HG03460 (cell line): ENCODE measurements around the gene HNRNPLL.
"Not testable (repeated sequence)": the region's sequence is repeated elsewhere in the genome, so short reads cannot be mapped to it uniquely, and the experiment has no call there.

Experiments
- ATAC-seq: cut with Tn5 transposase; IDR thresholded peaks from one replicate; pipeline ENCODE4 v1.9.1; 2021; ENCODE audit not compliant: unreplicated experiment

HNRNPLL gene

DNA sequence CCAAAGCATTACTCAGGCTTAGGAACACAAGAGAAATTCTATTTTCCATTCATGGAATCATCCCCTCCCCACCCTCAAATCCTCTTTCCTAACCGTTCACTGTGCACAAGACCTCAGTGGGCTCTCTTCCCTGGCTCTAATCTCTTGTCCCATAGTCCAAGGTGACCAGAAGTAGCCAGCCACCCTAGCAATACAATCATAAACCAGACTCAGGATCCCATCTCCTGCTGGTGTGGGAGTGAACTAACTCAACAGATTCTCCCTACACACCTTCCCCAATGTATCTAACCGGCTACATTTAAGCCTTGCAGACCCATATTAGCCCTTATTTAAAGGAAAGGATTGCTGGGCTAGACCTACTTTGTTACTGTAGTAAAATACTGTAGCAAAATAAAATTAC is 45.5 kb downstream of the HNRNPLL start:
- ATAC-seq, result no peak

DNA sequence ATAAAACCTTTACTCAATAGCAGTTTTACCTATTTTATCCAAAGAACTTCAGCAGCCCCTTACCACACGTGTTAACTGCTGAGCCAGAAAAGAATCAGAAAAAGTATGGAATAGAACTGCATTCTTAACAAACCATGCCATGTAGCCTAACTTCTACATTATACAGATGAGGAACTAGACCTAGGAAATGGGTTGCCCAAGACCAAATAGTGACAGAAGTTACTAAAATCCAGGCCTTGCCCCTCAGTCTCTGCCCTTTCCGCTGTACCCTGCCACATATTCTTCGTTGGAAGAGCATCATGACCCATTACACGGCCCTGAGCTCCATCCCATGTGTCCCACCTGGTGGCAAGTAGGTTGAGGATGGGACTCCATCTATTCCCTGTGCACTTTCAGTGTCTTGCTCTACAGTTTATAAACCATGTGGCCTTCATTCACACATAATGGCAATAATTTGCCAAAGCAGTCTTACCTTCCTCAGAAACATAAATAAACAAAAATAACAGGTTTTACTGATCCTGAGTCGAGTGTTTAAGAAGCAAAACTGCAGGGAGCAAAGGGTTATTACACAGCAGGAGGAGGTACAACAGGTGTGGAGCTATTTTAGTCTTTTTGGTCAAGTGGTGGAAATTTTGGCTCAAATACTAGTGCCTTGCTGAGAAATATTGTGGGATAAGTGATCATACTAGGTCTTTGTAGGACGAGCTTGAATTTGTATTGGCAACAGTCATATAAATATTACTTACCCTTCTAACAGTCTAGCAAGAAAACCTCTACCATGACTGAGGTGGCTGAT is 46.5 kb downstream of the HNRNPLL start:
- ATAC-seq, result no peak

DNA sequence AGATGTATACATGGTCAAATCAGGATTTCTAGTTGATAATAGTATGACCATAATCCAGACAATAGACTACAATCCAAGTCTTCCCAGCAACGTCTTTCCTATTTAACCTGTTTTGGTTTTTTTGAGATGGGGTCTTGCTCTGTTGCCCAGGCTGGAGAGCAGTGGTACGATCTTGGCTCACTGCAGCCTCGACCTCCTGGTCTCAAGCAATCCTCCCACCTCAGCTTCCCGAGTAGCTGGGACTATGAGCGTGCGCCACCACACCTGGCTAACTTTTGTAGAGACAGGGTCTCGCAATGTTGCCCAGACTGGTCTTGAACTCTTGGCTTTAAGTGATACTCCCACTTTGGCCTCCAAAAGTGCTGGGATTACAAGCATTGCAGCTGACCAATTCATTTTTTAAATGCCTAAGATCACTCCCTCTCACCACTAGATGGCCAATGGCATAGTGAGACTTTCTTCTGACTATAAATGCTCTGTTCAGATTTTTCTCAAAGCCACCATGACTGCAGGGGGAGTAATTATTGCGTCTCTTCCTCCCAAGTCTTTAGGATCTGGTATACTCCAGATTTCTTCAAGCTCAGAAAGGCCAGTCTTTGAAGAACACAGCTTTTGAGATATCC is 47.6 kb downstream of the HNRNPLL start:
- no peak for ATAC-seq

DNA sequence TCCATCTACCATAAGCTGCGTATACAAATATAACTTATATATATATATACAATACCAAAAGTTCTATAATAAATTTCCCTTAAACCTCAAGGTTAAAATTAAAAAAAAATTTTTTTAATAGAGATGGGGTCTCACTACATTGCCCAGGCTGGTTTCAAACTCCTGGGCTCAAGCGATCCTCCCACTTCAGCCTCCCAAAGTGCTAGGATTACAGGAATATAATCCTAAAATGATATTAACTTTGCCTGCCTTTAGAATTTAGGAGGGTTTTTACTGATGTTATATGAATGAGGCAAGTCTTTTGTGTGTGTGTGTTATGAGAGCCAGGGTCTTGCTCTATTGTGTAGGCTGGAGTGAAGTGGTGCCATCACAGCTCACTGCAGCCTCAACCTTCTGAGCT is 49.2 kb downstream of the HNRNPLL start:
- ATAC-seq, result no peak

DNA sequence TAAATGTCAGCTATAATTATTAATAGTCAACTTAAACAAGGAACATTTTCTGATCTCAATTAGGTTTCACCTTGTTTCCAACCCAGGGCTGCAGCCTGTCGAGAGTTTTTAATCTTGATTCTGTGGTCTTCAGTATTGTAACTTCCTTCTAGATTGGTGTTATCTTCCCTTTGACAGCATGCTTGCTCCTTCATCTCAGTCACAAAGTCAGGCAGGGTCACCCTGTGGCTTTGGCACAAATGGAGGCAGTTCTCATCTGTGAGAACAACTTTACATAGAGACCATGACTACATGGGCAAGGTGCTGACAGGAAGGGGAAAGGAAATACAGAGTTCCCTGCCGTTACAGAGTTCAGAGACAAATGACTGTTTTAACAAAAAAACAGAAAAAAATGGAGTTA is 50.5 kb downstream of the HNRNPLL start:
- no peak for ATAC-seq

DNA sequence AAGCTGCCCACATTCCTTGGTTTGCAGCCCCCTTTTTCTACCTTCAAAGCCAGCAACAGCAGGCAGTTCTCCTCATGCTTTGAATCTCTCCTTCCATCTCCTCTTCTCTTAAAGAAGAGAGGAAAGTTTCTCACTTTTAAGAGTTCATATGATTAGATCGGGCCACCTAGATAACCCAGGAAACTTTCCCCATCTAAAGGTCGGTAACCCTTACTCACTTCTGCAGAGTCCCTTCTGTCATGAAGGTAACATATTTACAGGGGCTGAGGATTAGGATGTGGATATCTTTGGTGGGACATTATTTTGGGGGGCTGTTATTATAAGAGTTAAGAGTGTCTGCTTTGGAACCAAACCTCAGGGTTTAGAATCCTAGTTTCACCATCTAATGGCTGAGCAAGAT is 51.0 kb downstream of the HNRNPLL start:
- ATAC-seq, result no peak

DNA sequence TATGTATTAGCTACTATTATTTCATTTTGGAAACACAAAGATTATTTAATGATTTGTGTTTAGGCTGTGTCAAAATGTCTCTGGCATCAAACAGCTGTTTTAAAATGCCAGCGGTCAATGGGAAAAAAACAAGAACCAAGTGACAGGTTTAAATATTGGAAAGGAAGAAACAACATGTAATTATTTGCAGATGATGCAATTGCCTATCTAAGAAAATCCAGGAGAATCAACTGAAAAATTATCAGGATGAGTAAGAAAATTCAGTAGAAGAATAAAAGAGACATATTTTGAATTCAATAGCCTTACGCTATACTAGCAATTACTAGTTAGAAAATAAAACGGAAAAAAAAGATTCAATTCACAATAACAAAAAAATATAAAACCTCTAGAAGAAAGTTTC is 51.6 kb downstream of the HNRNPLL start:
- ATAC-seq, result no peak

DNA sequence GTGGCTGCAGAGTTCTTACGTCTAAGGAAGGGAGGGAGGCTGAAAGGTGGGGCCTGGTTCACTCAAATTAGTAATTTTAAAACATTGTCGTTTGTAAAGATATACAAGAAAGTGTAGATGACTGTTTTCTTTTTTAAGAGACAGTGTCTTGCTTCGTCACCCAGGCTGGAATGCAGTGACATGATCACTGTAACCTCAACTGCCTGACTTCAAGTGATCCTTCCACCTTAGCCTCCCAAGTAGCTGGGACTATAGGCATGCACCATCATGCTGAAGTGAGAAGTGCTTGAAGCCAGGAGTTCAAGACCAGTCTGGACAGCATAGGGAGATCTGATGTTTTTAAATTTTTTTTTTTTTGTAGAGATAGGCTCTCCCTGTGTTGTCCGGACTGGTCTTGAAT is 52.9 kb downstream of the HNRNPLL start:
- no peak for ATAC-seq

DNA sequence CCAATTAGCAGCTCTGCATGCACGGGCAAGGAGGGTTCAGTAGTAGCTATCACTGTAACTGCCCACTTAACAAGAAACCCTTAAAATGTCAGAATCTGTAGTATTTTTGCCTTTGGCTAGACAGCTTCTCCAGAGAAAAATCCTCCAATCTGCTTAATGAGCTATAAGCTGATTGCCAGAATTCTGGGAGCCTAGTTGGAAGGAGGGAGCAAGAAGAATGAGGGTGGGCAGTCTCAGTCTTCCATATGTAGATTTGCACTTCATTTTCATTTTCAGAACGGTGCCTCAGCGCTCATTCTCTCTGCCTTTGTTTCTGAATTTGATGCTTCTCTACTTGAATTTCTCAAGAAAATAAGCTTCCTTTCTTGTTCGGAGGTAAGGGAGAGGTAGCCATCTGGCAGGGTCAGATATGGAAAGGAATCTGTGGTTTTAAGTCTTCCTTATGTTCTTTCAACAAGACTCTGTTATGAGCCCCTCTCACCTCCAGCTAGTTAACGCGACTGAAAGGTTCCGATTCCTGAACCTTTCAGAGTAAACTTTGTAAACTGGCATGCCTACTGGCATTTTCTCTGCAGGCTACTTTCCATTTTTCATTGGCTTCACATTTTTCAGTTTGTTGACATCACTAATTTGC is 53.5 kb downstream of the HNRNPLL start:
- no peak for ATAC-seq

DNA sequence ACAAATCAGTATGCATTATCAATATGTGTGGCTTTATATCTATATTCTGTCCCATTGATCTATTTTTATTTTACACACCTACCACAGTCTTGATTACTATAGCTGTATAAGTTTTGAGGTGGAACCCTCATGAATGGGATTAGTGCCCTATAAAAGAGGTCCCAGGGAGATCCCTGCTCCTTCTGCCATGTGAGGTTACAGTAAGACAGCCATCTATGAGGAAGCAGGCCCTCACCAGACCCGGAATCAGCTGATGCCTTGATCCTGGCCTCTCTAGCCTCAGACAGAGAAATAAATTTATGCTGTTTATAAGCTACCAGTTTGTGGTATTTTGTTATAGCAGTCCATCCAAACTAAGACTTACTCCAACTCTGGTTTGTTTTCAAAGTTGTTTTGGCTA is 54.9 kb downstream of the HNRNPLL start:
- ATAC-seq, result no peak

DNA sequence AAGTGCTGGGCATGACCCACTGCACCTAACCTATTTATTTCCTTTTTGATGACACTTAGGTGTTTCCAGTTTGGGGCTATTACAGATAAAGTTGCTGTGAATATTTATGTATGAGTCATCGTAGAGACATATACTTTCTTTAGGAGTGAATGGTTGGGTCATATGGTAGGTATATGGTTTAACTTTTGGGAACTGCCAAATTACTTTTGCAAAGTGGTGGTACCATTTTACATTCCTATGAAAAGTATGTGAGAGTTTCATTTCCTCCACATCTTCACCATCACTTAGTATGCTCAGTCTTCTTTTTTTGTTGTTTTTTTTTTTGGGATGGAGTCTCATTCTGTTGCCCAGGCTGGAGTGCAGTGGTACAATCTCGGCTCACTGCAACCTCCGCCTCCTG is 56.1 kb downstream of the HNRNPLL start:
- ATAC-seq, result no peak

DNA sequence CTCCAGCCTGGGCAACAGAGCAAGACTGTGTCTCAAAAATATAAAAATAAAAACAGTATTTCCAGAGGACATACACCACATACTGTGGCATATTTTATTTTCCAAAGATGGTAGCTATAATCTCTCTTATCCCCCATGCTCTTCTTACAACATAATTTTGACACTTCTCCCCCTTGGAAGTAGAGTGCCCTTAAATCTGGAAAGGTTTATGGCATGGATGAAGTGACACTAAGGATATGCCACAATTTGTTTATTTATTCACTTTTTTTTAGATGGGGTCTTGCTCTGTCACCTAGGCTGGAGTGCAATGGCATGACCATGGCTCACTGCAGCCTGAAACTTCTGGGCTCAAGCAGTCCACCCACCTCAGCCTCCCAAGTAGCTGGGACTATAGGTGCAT is 56.7 kb downstream of the HNRNPLL start:
- ATAC-seq, result no peak

DNA sequence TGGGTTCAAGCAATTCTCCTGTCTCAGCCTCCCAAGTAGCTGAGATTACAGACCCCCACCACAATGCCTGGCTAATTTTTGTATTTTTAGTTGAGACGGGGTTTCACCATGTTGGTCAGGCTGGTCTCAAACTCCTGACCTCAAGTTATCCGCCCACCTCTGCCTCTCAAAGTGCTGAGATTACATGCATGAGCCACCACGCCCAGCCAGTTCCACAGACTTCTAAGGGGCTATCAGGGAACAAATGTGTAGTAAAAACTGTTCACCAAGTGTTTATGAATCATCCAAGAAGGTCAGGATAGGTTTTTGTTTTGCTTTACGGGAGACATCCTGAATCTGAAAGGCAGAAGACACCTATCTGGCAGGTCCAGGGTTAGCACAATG is 60.5 kb downstream of the HNRNPLL start:
- ATAC-seq, result not testable (repeated sequence)

DNA sequence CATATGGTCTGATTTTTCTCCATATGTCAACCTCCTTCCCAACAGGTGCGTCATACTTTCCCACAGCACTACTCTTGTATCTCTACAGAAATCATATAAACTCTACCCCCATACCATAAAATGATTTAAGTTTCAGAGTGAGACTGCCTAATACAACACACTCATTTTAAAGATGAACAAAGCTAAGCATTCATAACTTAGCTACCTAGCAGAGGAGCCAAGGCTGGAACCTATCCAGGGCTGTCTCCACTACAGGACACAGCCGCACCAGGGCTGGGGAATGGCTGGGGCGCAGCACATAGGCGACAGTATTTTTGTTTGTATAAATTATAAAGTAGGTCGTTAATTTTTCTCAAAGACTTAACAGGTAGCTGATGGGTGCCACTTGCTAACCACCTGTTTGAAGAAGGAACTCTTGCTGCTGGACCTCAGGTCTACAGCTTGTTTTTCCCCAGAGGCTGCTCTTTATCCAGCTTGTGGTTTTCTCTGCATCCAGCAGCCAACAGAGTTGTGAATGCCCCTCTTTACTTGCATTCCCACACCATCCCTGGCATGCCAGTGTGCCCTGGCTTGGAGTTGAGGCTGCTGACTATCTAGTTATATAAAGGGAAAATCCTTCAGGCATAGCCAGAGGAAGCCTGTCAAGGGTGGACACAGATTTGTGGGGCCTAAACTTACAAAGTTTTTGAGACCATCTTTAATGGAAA is 62.0 kb downstream of the HNRNPLL start:
- ATAC-seq, result no peak

DNA sequence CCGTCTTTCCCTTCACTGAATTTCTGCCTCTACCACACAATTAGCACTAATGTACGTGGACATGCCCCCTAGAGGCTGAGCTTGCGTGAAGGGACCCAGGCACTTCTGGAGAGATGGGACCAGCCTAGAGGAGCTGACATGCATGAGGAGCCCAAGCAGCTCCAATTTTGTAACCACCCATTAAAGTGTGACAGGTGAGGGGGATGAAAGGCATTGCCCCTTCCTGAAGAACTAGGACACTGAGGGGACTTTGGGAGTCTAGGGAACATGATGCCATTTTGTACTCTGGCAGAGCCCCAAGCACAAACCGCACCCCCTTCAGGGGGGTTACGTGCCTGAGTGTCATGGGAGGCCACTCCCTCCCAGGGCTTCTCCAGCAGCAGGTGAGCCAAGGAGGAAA is 63.6 kb downstream of the HNRNPLL start:
- ATAC-seq, result no peak

DNA sequence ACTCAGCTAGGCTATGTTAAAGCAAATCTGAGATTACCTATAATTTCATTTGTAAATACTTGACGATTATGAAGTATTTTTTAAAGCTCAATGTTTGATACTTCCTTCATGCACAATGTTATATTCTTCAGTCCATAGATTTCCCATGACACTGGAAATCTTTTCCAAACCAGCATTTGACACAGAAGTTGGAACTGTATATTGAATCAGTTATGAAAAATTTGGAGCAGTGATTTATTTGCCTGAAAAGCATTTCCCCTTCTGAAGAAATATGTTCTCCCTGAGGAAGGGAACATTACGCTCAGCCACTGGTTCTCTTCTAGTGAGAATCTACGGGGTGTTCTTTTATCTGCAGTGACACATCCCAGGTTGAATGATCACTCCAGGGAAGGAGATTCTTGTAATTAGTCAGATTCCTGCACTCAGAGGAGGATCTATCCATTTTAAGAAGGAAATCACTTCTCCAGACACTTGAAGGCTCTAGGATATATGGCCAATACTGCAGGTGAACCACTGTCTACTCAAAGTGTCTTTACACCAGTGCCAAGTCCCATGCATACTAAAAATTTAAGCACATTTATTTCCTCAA is 64.7 kb downstream of the HNRNPLL start:
- ATAC-seq, result no peak

DNA sequence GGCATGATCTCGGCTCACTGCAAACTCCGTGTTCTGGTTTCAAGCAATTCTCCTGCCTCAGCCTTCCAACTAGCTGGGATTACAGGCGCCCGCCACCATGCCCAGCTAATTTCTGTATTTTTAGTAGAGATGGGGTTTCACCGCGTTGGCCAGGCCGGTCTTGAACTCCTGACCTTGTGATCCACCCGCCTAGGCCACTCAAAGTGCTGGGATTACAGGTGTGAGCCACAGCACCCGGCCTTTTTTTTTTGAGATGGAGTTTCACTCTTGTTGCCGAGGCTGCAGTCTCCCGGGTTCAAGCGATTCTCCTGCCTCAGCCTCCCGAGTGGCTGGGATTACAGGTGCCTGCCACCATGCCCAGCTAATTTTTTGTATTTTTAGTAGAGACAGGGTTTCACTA is 65.4 kb downstream of the HNRNPLL start:
- ATAC-seq, result not testable (repeated sequence)

DNA sequence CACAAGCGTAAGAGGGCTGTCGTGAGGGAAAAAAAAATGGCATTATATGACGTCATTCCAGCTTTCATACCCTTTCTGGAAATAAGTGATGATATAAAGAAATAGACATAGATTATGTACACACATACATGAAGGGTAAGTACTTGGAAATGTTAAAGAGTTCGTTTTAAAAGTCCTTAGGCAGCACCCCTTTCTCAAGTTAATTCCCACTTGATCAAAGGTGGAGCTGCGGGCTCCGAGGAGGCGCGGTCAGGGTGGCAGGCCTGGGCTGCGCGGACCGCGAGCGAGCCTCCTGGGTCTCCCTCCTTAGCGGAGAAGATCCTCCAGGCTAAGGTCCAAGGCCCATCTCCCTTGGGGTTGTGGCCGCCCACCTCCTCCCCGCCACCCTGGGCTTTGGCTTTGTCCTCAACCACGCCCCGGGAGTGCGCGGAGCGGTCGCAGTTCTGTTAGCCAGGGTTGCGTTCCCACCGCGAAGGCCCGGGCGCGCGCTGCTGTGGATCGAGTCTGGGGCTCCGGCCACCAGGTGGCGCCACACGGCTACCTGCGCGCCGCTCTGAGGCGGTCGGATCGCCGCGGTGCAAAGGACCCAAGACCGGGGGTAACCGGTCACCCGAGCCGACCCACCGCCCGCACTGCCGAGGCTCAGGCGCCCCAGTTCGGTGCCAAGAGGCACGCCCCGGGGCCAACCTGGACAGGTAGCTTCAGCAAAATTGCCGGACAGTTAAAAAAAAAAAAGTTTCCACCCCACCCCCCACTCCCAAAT is 66.8 kb downstream of the HNRNPLL start:
- ATAC-seq, result no peak

DNA sequence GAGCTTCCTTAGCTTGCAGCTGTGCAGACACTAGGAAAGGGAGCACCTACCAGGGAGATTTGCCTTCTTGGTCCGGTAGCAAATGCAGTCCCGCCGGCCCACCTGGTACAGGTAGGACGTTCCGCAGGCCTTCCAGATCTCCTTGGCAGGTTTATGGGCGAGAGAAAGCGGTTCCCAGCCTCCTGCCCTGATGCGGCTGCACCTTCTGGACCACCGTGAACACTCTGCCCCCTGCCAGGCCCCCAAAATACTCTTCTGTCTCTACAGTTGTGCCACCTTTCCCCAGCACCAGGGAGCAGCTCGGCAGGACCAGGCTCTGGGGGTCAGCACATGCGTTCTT is 67.4 kb downstream of the HNRNPLL start:
- no peak for ATAC-seq

DNA sequence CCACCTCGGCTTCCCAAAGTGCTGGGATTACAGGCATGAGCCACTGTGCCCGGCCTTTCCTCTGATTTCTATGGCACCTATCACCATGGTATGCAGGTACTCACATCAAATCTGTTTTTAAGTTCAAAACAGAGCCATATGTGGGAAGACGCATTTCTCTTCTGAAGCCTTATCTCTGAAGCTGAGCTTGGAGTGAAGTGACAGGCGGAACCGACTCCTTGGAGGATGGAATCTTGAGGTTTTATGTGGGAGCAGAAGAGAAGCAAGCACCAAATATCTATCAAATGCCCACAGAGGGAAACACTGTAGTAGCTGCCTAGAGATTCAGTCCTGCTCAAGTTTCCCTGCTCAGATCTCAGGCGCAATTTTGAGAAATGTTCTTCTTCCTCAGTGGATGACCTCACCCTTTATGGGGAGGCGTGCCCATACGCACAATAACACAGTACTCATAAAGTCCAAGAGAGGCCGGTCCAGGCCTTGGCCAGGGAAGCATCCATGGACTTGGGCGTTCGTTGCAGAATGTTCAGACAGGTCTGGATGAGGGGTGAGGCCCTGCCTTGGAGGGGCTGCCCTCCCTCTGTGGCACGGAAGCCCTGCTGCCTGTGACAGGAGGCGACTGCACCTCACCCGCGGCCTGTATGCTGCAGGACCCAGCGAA is 67.9 kb downstream of the HNRNPLL start:
- no peak for ATAC-seq
